ENCODE results near the gene TRPC3.

- TF ChIP-seq CTCF (IDR thresholded peaks at IDR 0.05), result no peak
- TF ChIP-seq POLR2A (IDR thresholded peaks at IDR 0.05), result no peak
Observed at GRCh38 chr4:121842862-121843261, 109.0 kb downstream of the TRPC3 start.
